GM21423 (cell line): ENCODE results near the gene DUSP2.
"Not testable (repeated sequence)": the region's sequence is repeated elsewhere in the genome, so short reads cannot be mapped to it uniquely, and the experiment has no call there.

Source experiments
- ATAC-seq: cut with Tn5 transposase; IDR thresholded peaks from one replicate; pipeline ENCODE4 v1.9.1; 2021; ENCODE audit warnings: mild to moderate bottlenecking, moderate library complexity; ENCODE audit not compliant: unreplicated experiment

Gene DUSP2

GRCh38 chr2:96163768-96164429, 18.7 kb upstream of the DUSP2 start:
- ATAC-seq: peak; percentile 70

DNA sequence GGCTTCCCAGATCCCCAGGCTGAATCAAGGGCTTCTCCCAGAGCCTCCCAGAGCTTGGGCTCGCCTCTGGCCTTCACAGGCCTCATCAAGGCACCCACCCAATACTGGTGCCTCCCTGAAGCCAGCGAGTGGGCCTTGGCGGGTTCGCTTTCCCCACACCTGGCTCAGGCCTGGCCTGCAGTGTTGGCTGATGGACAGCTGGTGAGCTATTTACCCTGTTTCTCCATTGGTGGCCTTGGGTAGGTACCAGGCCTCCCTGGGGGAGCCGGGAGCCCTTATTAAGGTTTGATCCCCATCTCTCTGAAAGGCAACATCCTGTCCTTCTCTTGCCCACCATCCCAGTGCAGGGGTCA, 18.2 kb upstream of the DUSP2 start:
- no peak for ATAC-seq

DNA sequence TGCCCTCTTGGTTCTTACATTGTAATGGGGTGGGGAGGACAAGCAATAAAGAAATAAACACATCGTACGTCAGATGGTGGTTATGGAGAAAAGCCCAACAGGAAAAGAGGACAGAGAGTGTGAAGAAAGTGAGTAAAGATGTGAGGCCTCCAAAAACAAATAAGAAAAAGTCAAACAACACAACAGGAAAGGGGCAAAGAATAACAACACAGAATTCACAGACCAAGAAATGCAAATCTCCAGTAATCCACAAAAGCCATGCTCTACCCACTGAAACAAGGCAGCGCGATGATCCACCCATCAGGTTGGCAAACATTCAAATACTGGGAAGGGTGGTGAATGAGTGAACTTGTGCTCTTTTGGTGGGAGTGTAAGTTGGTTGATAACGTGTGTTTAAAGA, 16.7 kb upstream of the DUSP2 start:
- no peak for ATAC-seq

DNA sequence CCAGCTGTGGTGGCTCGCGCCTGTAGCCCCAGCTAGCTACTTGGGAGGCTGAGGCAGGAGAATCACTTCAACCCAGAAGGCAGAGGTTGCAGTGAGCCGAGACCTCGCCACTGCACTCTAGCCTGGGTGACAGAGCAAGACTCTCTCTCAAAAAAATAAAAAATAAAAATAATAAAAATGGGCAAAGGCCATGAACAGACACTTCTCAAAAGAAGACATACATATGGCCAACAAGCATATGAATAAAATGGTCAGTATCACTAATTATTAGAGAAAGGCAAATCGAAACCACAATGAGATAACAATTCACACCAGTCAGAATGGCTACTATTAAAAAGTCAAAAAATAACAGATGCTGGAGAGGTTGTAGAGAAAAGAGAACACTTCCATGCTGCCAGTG, 15.1 kb upstream of the DUSP2 start:
- ATAC-seq: not testable (repeated sequence)

GRCh38 chr2:96159084-96159830, 14.0 kb upstream of the DUSP2 start:
- ATAC-seq: no peak

DNA sequence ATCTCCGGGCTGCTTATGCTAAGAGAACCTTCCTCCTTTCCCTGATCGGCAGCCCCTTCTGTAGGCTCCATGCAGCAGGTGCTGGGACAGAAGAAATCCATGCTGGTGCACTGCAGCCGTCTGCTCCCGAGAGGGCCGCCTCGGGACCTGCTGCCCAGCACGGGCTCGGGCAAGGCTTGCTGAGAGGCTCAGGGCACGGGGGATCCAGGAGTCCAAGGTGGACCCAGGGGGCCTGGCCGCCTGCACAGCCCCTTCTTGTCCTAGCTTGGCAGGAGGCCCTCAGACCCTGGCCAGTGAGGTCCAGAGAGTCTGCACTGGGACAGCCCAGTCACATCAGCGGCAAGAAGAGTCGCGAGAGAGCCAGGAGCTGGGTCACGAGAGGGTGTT, 13.3 kb upstream of the DUSP2 start:
- no peak for ATAC-seq

- peak; percentile 49 for ATAC-seq
Observed at GRCh38 chr2:96157649-96158553, 12.7 kb upstream of the DUSP2 start.

GRCh38 chr2:96156926-96157648, 11.8 kb upstream of the DUSP2 start:
- ATAC-seq: peak; percentile 37

GRCh38 chr2:96156011-96156820, 11.0 kb upstream of the DUSP2 start:
- ATAC-seq: no peak

DNA sequence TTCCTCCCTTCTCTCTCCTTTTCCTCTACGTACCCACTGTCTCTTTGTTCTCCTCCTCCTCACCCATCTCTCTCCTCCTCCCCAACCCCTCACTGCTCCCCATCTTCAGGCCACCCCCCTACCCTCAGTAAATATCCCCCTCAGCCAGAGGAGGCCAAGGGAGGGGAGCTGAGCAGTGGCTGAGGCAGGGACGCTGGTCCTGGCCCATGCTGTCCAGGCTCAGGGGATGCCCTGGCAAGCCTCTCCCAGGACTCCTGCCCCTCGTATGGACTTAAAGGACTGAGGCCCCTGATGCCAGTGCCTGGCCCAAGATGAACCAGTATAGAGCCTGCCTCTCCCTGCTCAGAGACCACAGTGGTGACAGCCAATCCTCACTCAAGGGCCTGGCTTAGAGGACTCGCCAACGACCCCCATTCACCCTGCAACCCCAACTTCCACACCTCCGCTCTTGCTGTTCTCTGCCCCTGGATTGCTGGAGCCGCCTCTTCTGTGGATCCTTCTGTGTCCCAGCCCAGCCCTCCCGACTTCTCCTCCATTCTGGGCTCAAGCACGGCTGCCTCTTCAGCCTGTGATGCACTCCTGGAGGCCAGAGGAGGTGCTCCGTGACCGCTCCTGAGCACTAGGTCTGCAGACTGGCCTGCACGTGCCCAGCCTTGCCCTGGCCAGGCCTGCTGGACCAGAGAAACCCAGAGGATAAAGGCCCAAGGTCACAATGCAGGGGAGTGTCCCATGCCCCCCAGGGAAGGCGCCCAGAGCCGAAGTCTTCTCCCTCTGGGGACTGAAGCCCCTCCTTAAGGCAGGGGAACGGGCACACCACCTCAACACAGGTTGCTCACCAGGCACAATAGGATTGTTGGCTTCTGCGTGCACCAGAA, 9.5 kb upstream of the DUSP2 start:
- ATAC-seq: no peak

DNA sequence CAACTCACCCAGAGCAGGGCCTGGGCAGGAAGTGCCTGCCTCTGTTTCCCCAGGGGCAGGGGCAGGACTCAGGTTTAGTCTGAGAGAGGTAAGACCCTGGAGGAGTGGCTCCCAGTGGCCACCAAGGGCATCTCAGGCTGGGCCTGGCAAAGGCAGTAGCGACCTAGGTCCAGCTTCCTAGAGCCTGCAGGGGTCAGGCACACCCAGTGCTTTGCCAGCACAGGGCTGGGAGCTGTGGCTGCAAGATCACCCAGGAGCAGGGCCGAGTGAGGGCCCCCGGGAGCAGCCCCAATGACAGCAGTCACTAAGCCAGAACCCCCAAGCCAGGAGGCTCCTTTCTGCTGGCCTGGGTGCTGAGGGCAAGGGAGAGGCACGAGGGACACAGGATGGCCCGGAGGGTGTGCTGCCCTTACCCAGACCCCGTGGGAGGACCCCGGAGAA, 8.8 kb upstream of the DUSP2 start:
- ATAC-seq: no peak

DNA sequence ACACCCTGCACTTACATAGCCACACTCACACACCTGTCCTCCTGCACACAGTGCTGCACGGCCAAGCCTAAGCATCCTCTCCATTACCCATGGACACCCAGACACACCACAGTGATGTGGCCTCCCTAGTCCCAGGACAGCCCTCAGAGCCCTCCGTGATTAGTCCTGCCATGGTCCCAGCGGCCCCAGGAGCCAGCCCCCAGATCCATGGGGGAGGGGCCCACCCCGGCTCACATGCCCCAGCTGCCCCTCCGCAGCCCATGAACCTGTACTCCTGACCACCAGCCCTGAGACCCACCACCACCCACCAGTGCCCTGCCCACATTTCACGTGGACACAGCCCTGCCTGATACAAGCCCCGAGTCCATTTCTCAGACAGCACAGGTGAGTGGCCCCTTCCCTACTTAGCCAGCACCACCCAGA, 8.1 kb upstream of the DUSP2 start:
- no peak for ATAC-seq

DNA sequence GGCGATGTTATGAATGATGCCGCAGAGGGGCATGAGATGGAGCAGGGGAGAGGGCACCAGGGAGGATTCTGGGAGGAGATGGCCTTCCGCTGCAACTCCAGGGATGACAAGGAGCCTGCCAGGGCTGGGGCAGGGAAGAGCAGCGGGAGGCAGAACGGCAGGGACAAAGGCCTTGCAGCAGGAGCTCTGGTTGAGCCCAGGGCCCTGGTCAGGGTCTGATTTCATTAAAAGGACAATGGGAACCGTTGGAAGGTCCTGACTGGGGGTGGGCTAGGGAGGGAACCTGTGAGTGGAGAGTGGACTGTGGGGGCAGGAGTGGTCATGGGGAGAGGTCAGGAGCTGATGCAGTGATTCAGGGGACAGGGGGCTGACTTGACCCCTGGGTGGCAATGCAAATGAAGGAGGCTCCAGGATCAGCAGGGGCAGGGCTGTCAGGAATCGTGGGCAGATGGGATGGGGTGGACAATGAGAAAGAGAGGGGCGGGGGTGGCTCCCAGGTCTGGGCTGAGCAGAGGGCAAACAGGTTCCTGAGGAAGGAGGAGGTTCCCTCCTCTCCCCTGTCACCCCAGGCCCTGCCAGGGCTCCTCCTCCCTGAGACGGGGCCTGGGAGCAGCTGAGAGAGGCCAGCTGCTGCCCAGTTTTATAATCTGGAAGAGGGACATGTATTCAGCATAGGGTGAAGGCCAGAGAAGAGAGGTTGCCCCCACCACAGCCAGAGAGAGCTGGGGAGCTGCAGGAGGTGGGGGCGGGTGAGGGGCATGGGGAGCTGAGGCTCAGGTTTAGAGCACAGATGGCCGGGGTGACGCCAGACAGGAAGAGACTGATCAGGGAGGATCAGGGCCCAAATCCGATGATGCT, 7.3 kb upstream of the DUSP2 start:
- ATAC-seq: no peak

- ATAC-seq: no peak
Observed at GRCh38 chr2:96151595-96152303, 6.5 kb upstream of the DUSP2 start.

GRCh38 chr2:96150791-96151594, 5.8 kb upstream of the DUSP2 start:
- ATAC-seq: no peak

DNA sequence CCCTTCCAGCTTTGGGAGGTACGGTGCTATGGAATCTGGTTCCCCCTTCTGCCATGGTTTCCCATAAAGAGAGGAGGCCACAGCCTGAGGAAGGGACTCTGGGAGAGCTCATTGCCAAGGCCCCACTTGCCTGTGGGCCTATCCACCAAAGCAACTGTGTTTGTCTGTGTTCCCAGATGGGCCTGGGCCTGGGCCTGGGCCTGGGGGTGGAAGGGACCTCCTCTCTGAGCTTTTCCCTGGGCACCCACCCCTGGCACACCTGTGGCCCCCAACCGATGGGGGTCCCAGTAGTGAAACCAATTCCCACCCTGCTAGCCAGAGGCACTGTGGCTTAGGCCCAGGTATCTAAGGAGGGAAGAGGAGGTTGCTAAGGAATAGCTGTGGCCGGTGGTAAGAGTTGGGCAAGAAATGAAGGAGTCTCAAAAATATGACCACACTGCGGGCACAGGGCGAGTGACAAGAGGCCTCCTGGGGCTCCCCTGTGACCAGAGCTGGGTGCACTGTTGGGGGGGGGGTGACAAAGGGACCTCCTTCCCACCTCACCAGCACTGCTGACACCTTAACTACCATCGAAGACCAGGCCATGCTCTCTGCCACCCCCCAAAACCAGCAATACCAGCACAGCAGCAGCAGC, 4.9 kb upstream of the DUSP2 start:
- ATAC-seq: no peak
